ENCODE results near the gene DPY19L1.
"Not testable (repeated sequence)": the region's sequence is repeated elsewhere in the genome, so short reads cannot be mapped to it uniquely, and the experiment has no call there.

Gene DPY19L1

GRCh38 chr7:35037211-35037525 is at the start of gene DPY19L1:
Gene DPY19L1 (minus strand): TSS chr7:35037485. CDS start chr7:35037394, 91 bp downstream.
- DNase-seq = no peak

GRCh38 chr7:35079517-35079916 is 42.2 kb upstream of the DPY19L1 start:
- DNase-seq = not testable (repeated sequence)

DNA sequence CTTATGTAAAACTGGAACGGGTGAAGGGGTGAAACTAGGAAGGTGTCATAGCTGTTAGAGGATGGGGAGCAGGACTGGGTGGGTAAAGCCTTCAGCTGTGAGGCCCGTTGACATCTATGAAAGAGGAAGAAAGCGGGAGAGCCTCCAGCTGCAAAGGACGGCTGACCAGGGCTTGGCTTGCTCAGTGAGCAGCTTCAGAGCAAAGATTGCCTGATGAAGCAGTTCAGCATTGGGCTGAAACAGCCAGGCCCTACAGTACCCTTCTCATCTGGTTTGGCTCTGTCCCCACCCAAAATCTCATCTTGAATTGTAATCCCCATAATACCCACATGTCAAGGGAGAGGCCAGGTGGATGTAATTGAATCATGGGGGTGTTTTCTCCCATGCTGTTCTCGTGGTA is 36.7 kb upstream of the DPY19L1 start:
- not testable (repeated sequence) for DNase-seq

GRCh38 chr7:35072950-35073827 is 35.9 kb upstream of the DPY19L1 start:
- DNase-seq = not testable (repeated sequence)

- DNase-seq = not testable (repeated sequence)
Measured at GRCh38 chr7:35069084-35069483, 31.8 kb upstream of the DPY19L1 start.

DNA sequence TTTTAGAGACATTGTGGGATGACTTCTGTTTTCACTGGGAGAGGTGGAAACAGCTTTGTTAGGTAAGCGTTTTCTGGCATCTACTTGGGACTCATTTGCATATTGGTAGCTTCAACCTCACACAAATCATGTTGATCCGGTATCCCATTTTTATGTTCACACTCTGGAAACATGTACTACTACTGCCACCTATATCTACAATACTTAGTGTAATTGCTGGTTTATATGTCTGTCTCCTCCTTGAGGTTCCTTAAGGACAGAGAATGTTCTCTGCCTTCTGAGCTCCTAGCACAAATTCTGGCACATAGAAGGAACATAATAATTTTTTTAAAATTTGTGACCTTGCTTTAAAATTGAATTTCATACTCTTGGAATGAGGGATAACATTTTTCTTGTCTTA is 28.1 kb upstream of the DPY19L1 start:
- not testable (repeated sequence) for DNase-seq

- DNase-seq = not testable (repeated sequence)
Measured at GRCh38 chr7:35058571-35058970, 21.3 kb upstream of the DPY19L1 start.

DNA sequence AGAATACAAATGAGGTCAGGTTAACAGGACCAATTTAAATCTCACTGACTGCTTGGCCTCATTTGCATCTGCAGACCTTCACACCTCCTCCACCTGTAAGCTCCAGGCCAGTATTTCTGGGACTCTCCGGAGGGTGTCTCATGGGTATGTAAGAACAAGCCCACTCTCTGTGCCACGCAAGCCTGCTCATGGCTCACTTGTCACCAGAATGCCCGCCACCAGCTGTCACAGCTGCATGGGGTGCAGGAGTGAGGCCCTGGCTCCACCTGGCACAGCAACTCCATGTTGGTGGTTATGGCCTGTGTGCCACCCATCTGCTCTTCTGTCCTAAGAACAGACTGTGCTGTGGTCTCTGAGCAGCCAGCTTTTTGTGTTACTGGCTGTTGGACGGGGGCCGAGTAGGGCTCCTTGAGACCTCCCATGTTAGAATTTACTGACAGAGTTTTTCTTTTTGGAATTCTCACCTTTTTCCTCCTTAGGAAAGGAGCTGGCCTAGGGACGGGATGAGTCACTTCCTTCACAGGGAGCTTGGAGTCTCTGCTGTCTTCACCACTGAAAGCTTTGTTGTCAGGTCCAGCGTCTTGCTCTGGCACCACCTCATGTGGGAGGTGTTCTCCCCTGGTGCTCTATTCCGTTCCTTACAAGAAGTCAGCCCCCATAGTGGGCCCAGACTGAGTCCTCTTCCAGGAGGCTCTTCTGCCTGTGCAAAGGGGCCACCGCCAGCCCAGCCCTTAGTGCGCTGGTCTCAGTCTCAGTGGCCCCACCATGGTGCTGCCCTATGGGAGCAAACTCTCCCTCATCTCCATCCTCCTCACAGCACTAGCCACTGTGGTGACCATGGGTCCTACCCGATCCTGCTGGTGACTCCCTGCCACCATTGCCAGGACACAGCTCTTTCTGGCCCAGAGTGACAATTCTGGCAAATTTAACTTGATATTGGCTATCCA is 20.5 kb upstream of the DPY19L1 start:
- DNase-seq = not testable (repeated sequence)

DNA sequence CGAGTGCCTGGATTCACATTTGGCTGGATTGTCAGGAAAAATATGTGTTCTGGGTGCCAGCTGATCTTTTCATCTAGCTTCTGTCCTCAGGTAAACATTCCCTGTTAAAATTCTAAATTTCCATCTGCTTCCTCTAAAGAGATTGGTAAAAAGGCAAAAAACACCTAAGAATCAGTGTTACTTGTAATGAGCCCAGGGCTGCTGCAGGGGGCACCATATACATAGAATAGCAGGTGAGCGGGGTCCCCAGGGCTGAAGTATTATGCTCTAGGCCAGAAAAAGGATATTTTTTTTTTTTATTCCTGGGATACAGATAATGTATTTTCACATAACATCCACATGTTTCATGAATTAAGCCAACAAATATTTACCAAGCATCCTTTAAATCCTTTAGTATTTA is 18.4 kb upstream of the DPY19L1 start:
- not testable (repeated sequence) for DNase-seq

DNA sequence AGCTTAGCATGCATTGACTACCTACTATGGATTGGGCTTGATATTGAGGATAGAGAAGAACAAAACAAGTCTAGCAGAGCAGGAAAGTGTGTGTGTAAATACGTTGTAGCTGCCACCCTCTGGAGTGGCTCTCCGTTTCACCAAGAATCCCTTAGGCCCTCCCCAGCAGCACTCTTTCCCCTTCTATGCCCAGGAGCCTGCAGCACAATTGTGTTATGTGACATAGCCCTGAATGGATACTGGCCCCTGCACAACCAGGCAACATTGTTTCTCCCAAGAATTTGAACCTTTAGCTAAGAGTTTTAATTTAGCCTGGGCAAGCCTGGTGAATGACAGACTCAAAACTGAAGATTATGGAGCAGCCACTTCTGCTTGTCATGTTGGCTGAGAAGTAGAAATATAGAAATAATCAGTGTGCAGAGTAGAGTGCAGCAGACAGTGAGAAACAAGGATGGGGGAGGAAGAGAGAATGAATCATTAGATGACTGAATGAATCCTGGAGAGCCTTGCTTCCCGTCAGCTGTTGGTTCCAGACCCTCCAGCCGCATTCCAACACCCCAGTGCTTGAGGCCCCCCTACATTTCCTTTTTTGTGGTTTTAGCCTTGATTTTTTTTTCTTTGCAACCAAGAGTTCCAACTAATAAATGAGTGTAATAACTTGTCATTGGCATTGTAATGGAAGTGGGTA is 16.3 kb upstream of the DPY19L1 start:
- not testable (repeated sequence) for DNase-seq

- not testable (repeated sequence) for DNase-seq
Measured at GRCh38 chr7:35048390-35048789, 11.1 kb upstream of the DPY19L1 start.

DNA sequence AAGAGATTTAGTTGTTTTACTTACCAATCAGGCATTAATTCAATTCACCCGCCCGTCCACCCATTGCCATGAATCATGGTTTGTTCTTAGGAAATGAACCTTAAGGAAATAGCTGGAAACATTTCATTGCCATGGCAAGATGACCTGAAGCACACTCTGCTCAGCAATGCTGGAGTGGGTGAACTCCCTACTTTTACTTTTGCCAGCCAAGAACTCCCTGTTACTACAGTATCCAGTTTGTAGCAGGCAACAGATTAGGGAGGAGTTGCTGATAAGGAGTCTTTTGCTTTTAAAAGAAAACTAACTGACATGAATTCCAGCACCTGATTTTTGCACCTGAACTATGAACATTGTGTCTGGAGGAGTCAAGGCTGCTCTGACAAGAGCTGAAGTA is 10.6 kb upstream of the DPY19L1 start:
- not testable (repeated sequence) for DNase-seq

DNA sequence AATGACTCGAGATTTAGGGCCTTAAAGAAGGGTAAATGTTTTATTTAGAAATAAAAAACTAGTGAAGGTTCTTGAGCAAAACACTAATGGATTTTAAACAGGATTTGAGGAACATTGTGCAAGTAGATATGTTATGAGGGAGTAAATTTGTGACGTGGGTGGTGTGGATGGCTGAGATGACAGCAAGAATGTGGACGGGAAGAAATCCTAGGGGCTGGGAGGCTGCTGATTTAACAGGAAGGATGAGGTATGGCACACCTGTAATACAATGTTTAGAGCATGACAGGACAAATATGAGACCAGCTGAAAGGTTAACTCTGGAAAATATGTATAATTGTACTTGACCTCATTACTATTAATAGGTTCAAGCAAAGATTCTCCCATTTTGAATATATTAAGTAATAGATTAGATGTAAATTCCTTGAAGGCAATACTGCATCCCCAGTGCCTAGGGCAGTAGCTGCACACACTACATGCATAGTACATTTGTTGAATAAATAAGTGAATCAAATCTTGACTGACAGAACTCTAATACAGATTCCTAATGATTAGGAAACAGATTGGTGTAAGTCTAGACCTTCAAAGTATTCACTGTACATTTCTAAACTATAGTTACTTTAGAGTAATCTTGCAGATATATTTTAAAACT is 10.1 kb upstream of the DPY19L1 start:
- not testable (repeated sequence) for DNase-seq

DNA sequence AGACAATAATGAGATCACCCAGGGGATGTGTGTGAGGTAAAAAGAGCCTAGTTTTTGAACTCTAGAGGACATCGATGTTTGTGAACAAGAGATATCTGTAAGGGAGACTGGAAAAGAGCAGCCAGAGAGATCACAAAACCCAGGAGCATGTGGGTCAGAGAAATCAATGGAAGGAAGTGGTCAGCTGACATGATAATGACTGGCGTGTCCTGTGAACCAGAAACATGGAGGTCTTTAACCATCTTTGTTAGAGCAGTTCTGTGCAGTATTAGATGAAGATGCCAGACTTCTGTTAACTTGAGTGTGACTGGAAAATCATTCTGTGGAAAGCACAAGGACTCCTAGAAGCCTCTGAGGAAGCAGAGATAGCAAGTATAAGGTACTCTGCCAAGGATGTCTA is 6.0 kb upstream of the DPY19L1 start:
- not testable (repeated sequence) for DNase-seq

- no peak for DNase-seq
Measured at GRCh38 chr7:35040906-35041305, 3.6 kb upstream of the DPY19L1 start.

- DNase-seq = no peak
Measured at GRCh38 chr7:35039343-35039742, 2.1 kb upstream of the DPY19L1 start.

DNA sequence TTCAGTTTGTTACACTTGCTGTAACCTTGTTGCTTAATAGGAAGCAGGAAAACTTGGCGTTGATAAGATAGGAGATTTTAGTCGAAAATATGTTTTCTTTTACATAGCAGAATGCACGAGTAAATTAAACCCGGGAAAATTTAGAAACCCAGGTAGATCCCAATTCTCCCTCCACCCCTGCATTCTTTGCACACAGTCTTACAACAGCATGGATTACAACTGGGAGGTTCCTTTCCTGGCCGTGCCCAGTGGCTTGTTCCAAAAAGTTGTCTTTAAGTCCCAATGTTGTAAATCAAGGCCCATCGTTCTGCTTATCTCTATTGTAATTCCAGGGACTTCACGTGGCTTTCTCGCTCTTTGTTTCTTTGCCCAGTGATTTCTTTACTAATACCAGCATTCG is 1.1 kb upstream of the DPY19L1 start:
- DNase-seq = no peak

DNA sequence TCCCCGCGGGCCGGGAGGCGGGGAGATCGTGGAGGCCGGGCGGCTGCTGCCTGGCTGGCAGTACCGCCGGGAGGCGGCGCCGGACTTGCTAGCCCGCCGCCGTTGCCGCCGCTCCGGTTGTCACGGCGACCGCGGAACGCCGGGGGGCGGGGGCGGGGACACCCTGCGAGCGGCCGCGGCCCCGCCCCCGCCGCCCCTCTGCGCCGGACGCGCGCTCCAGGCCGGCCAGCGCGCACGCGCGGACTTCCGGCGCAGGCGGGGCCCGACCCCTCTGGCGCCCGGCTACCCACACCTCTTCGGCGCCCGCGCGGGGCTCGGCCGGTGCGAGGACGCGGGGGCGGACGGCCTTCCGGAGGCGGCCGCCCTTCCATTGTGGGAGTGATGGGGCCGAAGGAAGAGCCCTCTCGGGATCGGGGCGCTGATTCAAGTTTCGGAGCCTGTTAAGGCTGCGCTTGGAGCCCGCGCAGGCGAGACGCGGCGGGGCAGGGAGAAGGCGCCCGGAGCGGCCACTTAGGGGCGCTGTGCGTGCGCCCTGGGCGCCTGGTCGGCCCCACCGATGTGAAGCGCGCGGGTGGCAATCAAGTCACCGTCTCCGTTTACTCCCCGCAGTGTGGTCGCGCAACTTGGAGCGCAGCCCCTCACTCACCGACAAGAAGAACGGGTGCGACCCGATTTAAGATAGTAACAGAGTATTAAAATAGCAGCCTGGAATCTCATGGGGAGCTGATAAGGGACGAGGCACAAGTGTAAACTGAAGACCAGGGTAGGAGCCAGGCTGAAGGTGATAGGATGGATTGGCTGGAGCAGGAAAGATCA is 449 bp upstream of the DPY19L1 start:
- DNase-seq = peak; percentile 87

- no peak for DNase-seq
Measured at GRCh38 chr7:35036361-35037171, 719 bp downstream of the DPY19L1 start.

- DNase-seq = no peak
Measured at GRCh38 chr7:35035511-35035961, 1.7 kb downstream of the DPY19L1 start.

- DNase-seq = no peak
Measured at GRCh38 chr7:35032166-35032565, 5.1 kb downstream of the DPY19L1 start.

Data from KG1 (cell line).